H1 (cell line): ENCODE data around the gene IL18BP. TPM values are rescaled to one million over a fixed set of nuclear protein-coding genes. Genes with fewer than 3 reads are reported as not detected.
A peak's percentile ranks its signal among the peaks of the same experiment; 100 is the strongest.

Source experiments
- CTCF ChIA-PET: fragments of 300-600 bp; sonication (Branson Sonifier 250); formaldehyde crosslinking; loops from one replicate; lab custom pipeline; 2021; ENCODE audit not compliant: partially characterized antibody; lab: Charles Lee
- POLR2A ChIA-PET: fragments of 300-600 bp; sonication (Branson Sonifier 250); formaldehyde crosslinking; loops from one replicate; lab custom pipeline; 2021; ENCODE audit warnings: inconsistent platforms; ENCODE audit not compliant: partially characterized antibody; lab: Charles Lee
- DNase-seq, 2 experiments: peaks; one replicate each; pipeline versions ENCODE4 v3.0.0 to v3.0.0-alpha.2; 2010 to 2022; ENCODE audit warnings: low spot score in 2 of 2, low read depth in 1 of 2, mixed read lengths in 1 of 2
- FAIRE-seq: peaks from 2 replicates; lab custom pipeline; 2011; peaks lifted over from hg19 to GRCh38; lab: Jason Lieb, UNC
- H2AFZ ChIP-seq: 2 replicates; pipeline ENCODE4 v1.8.1; 2012; ENCODE audit warnings: low read length, inconsistent platforms
- H2AK5ac ChIP-seq: 2 replicates; pipeline ENCODE4 v1.6.1; 2013; ENCODE audit warnings: low read depth, low read length
- H2BK120ac ChIP-seq: replicated peaks from 2 replicates; pipeline ENCODE3; 2013; ENCODE audit warnings: low read depth, low read length, inconsistent platforms
- H2BK12ac ChIP-seq: 2 replicates; pipeline ENCODE4 v1.6.1; 2013; ENCODE audit warnings: low read depth, low read length
- H2BK15ac ChIP-seq: 2 replicates; pipeline ENCODE4 v1.6.1; 2013; ENCODE audit warnings: low read length
- H2BK20ac ChIP-seq: 2 replicates; pipeline ENCODE4 v1.6.1; 2013; ENCODE audit warnings: low read length
- H2BK5ac ChIP-seq: 2 replicates; pipeline ENCODE4 v1.6.1; 2013; ENCODE audit warnings: low read depth, low read length
- H3K14ac ChIP-seq: 2 replicates; pipeline ENCODE4 v1.6.1; 2013; ENCODE audit warnings: inconsistent platforms; ENCODE audit not compliant: insufficient read length
- H3K18ac ChIP-seq: 2 replicates; pipeline ENCODE4 v1.6.1; 2013; ENCODE audit warnings: low read length; ENCODE audit errors: extremely low read depth
- H3K23ac ChIP-seq: 2 replicates; pipeline ENCODE4 v1.6.1; 2013; ENCODE audit warnings: inconsistent platforms; ENCODE audit not compliant: insufficient read length
- H3K23me2 ChIP-seq: 2 replicates; pipeline ENCODE4 v1.6.1; 2013; ENCODE audit warnings: low read depth, low read length
- H3K27ac ChIP-seq: 2 replicates; pipeline ENCODE4 v1.6.1; 2011; ENCODE audit warnings: low read depth, low read length, inconsistent platforms
- H3K27me3 ChIP-seq, 4 experiments: replicated peaks in 1 of 4; 1 replicate in 1 of 4; 2 replicates in 3 of 4; pipeline versions ENCODE4 v1.6.1 to v1.8.1; 2011 to 2013; ENCODE audit warnings: low read length in 3 of 4, mild to moderate bottlenecking in 3 of 4, inconsistent platforms in 2 of 4, mixed read lengths in 2 of 4, moderate library complexity in 1 of 4; ENCODE audit not compliant: control insufficient read depth in 3 of 4, insufficient read depth in 3 of 4; ENCODE audit errors: extremely low read depth in 1 of 4
- H3K36me3 ChIP-seq, 4 experiments: 2 replicates each; pipeline versions ENCODE4 v1.6.1 to v1.8.1; 2011 to 2013; ENCODE audit warnings: mild to moderate bottlenecking in 4 of 4, low read length in 3 of 4, moderate library complexity in 2 of 4, control low read depth in 1 of 4, inconsistent platforms in 1 of 4; ENCODE audit not compliant: insufficient read depth in 4 of 4, control insufficient read depth in 2 of 4
- H3K4ac ChIP-seq: replicated peaks from 2 replicates; pipeline ENCODE3; 2013; ENCODE audit warnings: low read length, low read depth, mixed read lengths, inconsistent platforms; ENCODE audit not compliant: insufficient read length
- H3K4me1 ChIP-seq, 4 experiments: replicated peaks in 1 of 4; 1 replicate in 1 of 4; 2 replicates in 3 of 4; pipeline versions ENCODE4 v1.6.1 to v1.8.1; 2011 to 2013; ENCODE audit warnings: low read length in 3 of 4, inconsistent platforms in 2 of 4, mixed read lengths in 1 of 4; ENCODE audit not compliant: insufficient read depth in 4 of 4, control insufficient read depth in 3 of 4
- H3K4me2 ChIP-seq, 2 experiments: 2 replicates each; pipeline versions ENCODE4 v1.6.1 to v1.8.1; 2011 to 2013; ENCODE audit warnings: low read depth in 2 of 2, low read length in 2 of 2, control low read depth in 1 of 2, inconsistent platforms in 1 of 2, mild to moderate bottlenecking in 1 of 2; ENCODE audit not compliant: insufficient read depth in 1 of 2
- H3K4me3 ChIP-seq, 4 experiments: fragments of 200-600, 300-600 bp in 1 of 4; sonication (generic), shearing (Covaris generic), sonication (Bioruptor Twin) in 1 of 4; 2 replicates each; pipeline versions ENCODE4 v1.5.1 to v1.8.1; 2011 to 2016; ENCODE audit warnings: low read length in 4 of 4, low read depth in 3 of 4, control low read depth in 2 of 4, inconsistent platforms in 2 of 4, mild to moderate bottlenecking in 2 of 4, mixed read lengths in 1 of 4, moderate library complexity in 1 of 4; ENCODE audit not compliant: insufficient read depth in 2 of 4; ENCODE audit errors: extremely low read depth in 1 of 4
- H3K56ac ChIP-seq: replicated peaks from 2 replicates; pipeline ENCODE3; 2013; ENCODE audit warnings: low read depth, mild to moderate bottlenecking, mixed read lengths, low read length, inconsistent platforms; ENCODE audit not compliant: insufficient read length
- H3K79me1 ChIP-seq: 2 replicates; pipeline ENCODE4 v1.6.1; 2013; ENCODE audit warnings: low read depth, low read length, control low read depth
- H3K79me2 ChIP-seq, 2 experiments: 2 replicates each; pipeline versions ENCODE4 v1.6.1 to v1.8.1; 2012 to 2013; ENCODE audit warnings: low read length in 2 of 2, mild to moderate bottlenecking in 2 of 2, inconsistent platforms in 1 of 2; ENCODE audit not compliant: insufficient read depth in 2 of 2, control insufficient read depth in 1 of 2
- H3K9ac ChIP-seq, 4 experiments: replicated peaks in 1 of 4; 1 replicate in 1 of 4; 2 replicates in 3 of 4; pipeline versions ENCODE4 v1.6.1 to v1.8.1; 2011 to 2013; ENCODE audit warnings: low read depth in 3 of 4, low read length in 3 of 4, control low read depth in 2 of 4, mild to moderate bottlenecking in 2 of 4, moderate library complexity in 2 of 4, inconsistent platforms in 1 of 4; ENCODE audit errors: extremely low read depth in 1 of 4
- H3K9me3 ChIP-seq, 2 experiments: 2 replicates each; pipeline versions ENCODE4 v1.6.1 to v1.8.1; 2012 to 2013; ENCODE audit warnings: mild to moderate bottlenecking in 2 of 2, moderate library complexity in 2 of 2, control low read depth in 1 of 2, inconsistent platforms in 1 of 2, low read depth in 1 of 2, low read length in 1 of 2, mixed read lengths in 1 of 2; ENCODE audit not compliant: insufficient read depth in 2 of 2
- H4K20me1 ChIP-seq, 2 experiments: replicated peaks in 1 of 2; 2 replicates each; pipeline versions ENCODE3 to v1.8.1; 2011 to 2013; ENCODE audit warnings: inconsistent platforms in 2 of 2, low read length in 2 of 2, mild to moderate bottlenecking in 1 of 2; ENCODE audit not compliant: insufficient read depth in 2 of 2, control insufficient read depth in 1 of 2
- H4K5ac ChIP-seq: 2 replicates; pipeline ENCODE4 v1.6.1; 2013; ENCODE audit warnings: low read length, low read depth, mixed read lengths, inconsistent platforms; ENCODE audit not compliant: insufficient read length
- H4K8ac ChIP-seq: 2 replicates; pipeline ENCODE4 v1.8.0; 2013; ENCODE audit warnings: mild to moderate bottlenecking, moderate library complexity, low read length, inconsistent platforms; ENCODE audit not compliant: insufficient read depth; ENCODE audit errors: extremely low read depth
- H4K91ac ChIP-seq: replicated peaks from 2 replicates; pipeline ENCODE3; 2013; ENCODE audit warnings: low read length, mixed read lengths, inconsistent platforms; ENCODE audit not compliant: insufficient read length
- BCL11A ChIP-seq, 2 experiments: IDR thresholded peaks; one replicate each; pipeline ENCODE4 v1.6.1; 2011; ENCODE audit warnings: low read depth in 2 of 2, low read length in 2 of 2, mild to moderate bottlenecking in 2 of 2
- CTBP2 ChIP-seq: IDR thresholded peaks from 2 replicates; pipeline ENCODE4 v1.7.0; 2011; ENCODE audit warnings: borderline replicate concordance, mild to moderate bottlenecking, moderate library complexity, mixed read lengths, low read length; ENCODE audit not compliant: insufficient read depth, insufficient read length
- E2F6 ChIP-seq: IDR thresholded peaks from 2 replicates; pipeline ENCODE4 v1.6.1; 2012; ENCODE audit warnings: inconsistent platforms
- JUND ChIP-seq: IDR thresholded peaks from 2 replicates; pipeline ENCODE4 v1.6.1; 2011; ENCODE audit warnings: mild to moderate bottlenecking, improper control_type of control experiment, low read length
- MAFK ChIP-seq: IDR thresholded peaks from 2 replicates; pipeline ENCODE4 v1.6.1; 2012; ENCODE audit warnings: low read depth, mild to moderate bottlenecking, improper control_type of control experiment, low read length
- NANOG ChIP-seq: IDR thresholded peaks from 2 replicates; pipeline ENCODE4 v1.6.1; 2011; ENCODE audit warnings: low read length, low read depth, mild to moderate bottlenecking, inconsistent platforms; ENCODE audit not compliant: insufficient read depth, poor library complexity, severe bottlenecking
- POLR2A ChIP-seq, 2 experiments: IDR thresholded peaks; 1 replicate in 1 of 2; 2 replicates in 1 of 2; pipeline ENCODE4 v1.6.1; 2011; ENCODE audit warnings: low read depth in 2 of 2, low read length in 2 of 2, mild to moderate bottlenecking in 2 of 2; ENCODE audit errors: control extremely low read depth in 1 of 2
- POLR2AphosphoS5 ChIP-seq: IDR thresholded peaks from 2 replicates; pipeline ENCODE4 v1.6.1; 2011; ENCODE audit warnings: low read depth, low read length
- RAD21 ChIP-seq, 2 experiments: IDR thresholded peaks in 1 of 2; conservative IDR thresholded peaks in 1 of 2; 2 replicates each; pipeline ENCODE4 v1.6.1; 2011; ENCODE audit warnings: low read depth in 2 of 2, low read length in 2 of 2, improper control_type of control experiment in 1 of 2, inconsistent platforms in 1 of 2, mild to moderate bottlenecking in 1 of 2, moderate library complexity in 1 of 2
- SIRT6 ChIP-seq: IDR thresholded peaks from one replicate; pipeline ENCODE4 v1.7.1; 2012; ENCODE audit warnings: low read length, inconsistent platforms
- SIX5 ChIP-seq: IDR thresholded peaks from 2 replicates; pipeline ENCODE4 v1.6.1; 2011; ENCODE audit warnings: mild to moderate bottlenecking, low read depth, low read length
- WGBS, 2 experiments: shearing (Covaris generic) in 1 of 2; methylation state at CpG; one replicate each; pipeline versions ENCODE4 v1.1.6 to v1.1.7; 2013 to 2015; ENCODE audit warnings: low lambda C conversion rate in 2 of 2, mixed read lengths in 2 of 2, inconsistent platforms in 1 of 2, low coverage in 1 of 2, missing lambda C conversion rate in 1 of 2; ENCODE audit not compliant: insufficient replicate concordance in 2 of 2, insufficient coverage in 1 of 2, insufficient read length in 1 of 2; ENCODE audit errors: extremely low coverage in 1 of 2, missing lambda C conversion rate in 1 of 2; 5-methylcytosine and 5-hydroxymethylcytosine counted together
- polyA plus RNA-seq, 7 experiments: library from polyadenylated mRNA; depleted of rRNA in 3 of 7; stranded (reverse) in 5 of 7; unstranded in 2 of 7; fragments of >200 nt in 5 of 7; fragments of 200-250 nt in 2 of 7; gene quantifications; 1 replicate in 5 of 7; 2 replicates in 1 of 7; 4 replicates in 1 of 7; pipeline versions ENCODE4 v1.2.1 to v1.2.3, GENCODE V29; 2011 to 2013; ENCODE audit warnings: missing spikeins in 2 of 7, mixed read lengths in 2 of 7
- total RNA-seq: library from RNA; stranded (reverse); fragmentation: NEBNext Ultra II Directional; extraction: Animal tissue kit (Norgen Biotek cat#: 25700); gene quantifications from 2 replicates; pipeline ENCODE4 v1.2.1, GENCODE V29; 2021

IL18BP gene
- total and polyA plus RNA-seq, 2 of the 8 experiments (the other 6 are each of a cell fraction or from before 2014, with no cell fraction given) = 9.8 to 17.0 TPM

GRCh38 chr11:72006309-72007088, 7.8 kb downstream of the IL18BP start:
- H3K79me2 ChIP-seq = no peaks in the 10 kb centered on the region
- H3K4me2 ChIP-seq = no peak overlapping the region
- POLR2A ChIA-PET = interaction anchor here (0.6 to 2.0 kb wide), 5 partner anchors 8 to 86 kb away, joined by 3 to 7 read pairs (median 5); partner anchors contain the start of gene IL18BP
- H3K27me3 ChIP-seq = no peaks in the 10 kb centered on the region
- no peak overlapping the region for H2BK15ac ChIP-seq
- no peak overlapping the region for H3K56ac ChIP-seq
- no peak overlapping the region for H4K5ac ChIP-seq
- CTCF ChIA-PET = interaction anchor here (0.6 to 3.5 kb wide), 10 partner anchors 8 to 291 kb away, joined by 3 to 17 read pairs (median 4); partner anchors contain the start of gene IL18BP
- no peak overlapping the region for H3K9ac ChIP-seq
- H3K14ac ChIP-seq = no peak overlapping the region
- DNase-seq (no peak), FAIRE-seq (no peak)
- no peaks in the 10 kb centered on the region for H3K79me1 ChIP-seq
- H4K91ac ChIP-seq = no peak overlapping the region
- H4K20me1 ChIP-seq = peaks cover 28 to 32% of the 10 kb centered on the region in 2 experiments
- no peak overlapping the region for H2BK12ac ChIP-seq
- H4K8ac ChIP-seq = no peak overlapping the region; the same call in 1 of the 2 replicates
- no peak overlapping the region for H3K4me3 ChIP-seq
- no peak overlapping the region for H2AK5ac ChIP-seq
- no peak overlapping the region for H3K23ac ChIP-seq
- H3K36me3 ChIP-seq = peaks cover 44 to 90% (median 68%) of the 10 kb centered on the region in 4 experiments
- H3K4me1 ChIP-seq = no peaks in the 10 kb centered on the region
- no peak overlapping the region for H3K18ac ChIP-seq
- H3K27ac ChIP-seq = no peak overlapping the region
- no peak overlapping the region for H2BK5ac ChIP-seq
- H3K9me3 ChIP-seq = no peaks in the 10 kb centered on the region
- no peaks in the 10 kb centered on the region for H3K23me2 ChIP-seq
- no peak for TF ChIP-seq JUND
- no peak for TF ChIP-seq SIX5
- peak; percentile 1 to 52 for TF ChIP-seq POLR2A (IDR thresholded peaks at IDR 0.05; ENCODE audit: control extremely low read depth in 1 of 2, low read depth in 2 of 2, low read length in 2 of 2)
- no peak for TF ChIP-seq E2F6
- no peak for TF ChIP-seq MAFK
- no peak for TF ChIP-seq CTBP2
- TF ChIP-seq RAD21 (IDR thresholded peaks at IDR 0.05 in 1 of 2, conservative IDR thresholded peaks at IDR 0.05 in 1 of 2; ENCODE audit: low read depth in 2 of 2, low read length in 2 of 2) = no peak
- TF ChIP-seq SIRT6 = no peak
- TF ChIP-seq BCL11A (IDR thresholded peaks at IDR 0.05; ENCODE audit: low read depth in 2 of 2, low read length in 2 of 2) = no peak
- no peak for TF ChIP-seq NANOG
- TF ChIP-seq POLR2AphosphoS5 = 0 out of 2 replicates have a peak, but pooled peaks have one; percentile 66
- TF ChIP-seq, all 59 proteins: peak for 2
- no peak overlapping the region for H2BK120ac ChIP-seq
- no peak overlapping the region for H2AFZ ChIP-seq
- no peak overlapping the region for H2BK20ac ChIP-seq
- no peak overlapping the region for H3K4ac ChIP-seq
- 82% methylated on average over 8 of the region's 8 CpGs; no CpG with 5 or more reads in 1 of the 2 experiments for WGBS, 2 experiments
